ENCODE results near the gene TBXAS1.

The TBXAS1 gene

GRCh38 chr7:140039896-140040295 is 210.8 kb downstream of the TBXAS1 start:
- no peak for DNase-seq (ENCODE audit: low read depth in 4 of 4, low spot score in 1 of 4)

GRCh38 chr7:140041659-140042385 is 212.8 kb downstream of the TBXAS1 start:
- DNase-seq (ENCODE audit: low read depth in 4 of 4, low spot score in 1 of 4) = no peak

- DNase-seq (ENCODE audit: low read depth in 4 of 4, low spot score in 1 of 4) = no peak
Measured at GRCh38 chr7:140042386-140042670, 213.3 kb downstream of the TBXAS1 start.

- no peak for DNase-seq (ENCODE audit: low read depth in 4 of 4, low spot score in 1 of 4)
Measured at GRCh38 chr7:140044251-140044650, 215.2 kb downstream of the TBXAS1 start.

- DNase-seq (ENCODE audit: low read depth in 4 of 4, low spot score in 1 of 4) = no peak
Measured at GRCh38 chr7:140045697-140046096, 216.6 kb downstream of the TBXAS1 start.

GRCh38 chr7:140047197-140047596 is 218.1 kb downstream of the TBXAS1 start:
- no peak for DNase-seq (ENCODE audit: low read depth in 4 of 4, low spot score in 1 of 4)

- no peak for DNase-seq (ENCODE audit: low read depth in 4 of 4, low spot score in 1 of 4)
Measured at GRCh38 chr7:140048138-140048537, 219.1 kb downstream of the TBXAS1 start.

- DNase-seq (ENCODE audit: low read depth in 4 of 4, low spot score in 1 of 4) = no peak
Measured at GRCh38 chr7:140048989-140049338, 219.9 kb downstream of the TBXAS1 start.

- no peak for DNase-seq (ENCODE audit: low read depth in 4 of 4, low spot score in 1 of 4)
Measured at GRCh38 chr7:140049339-140050024, 220.4 kb downstream of the TBXAS1 start.

GRCh38 chr7:140050100-140050499 is 221.0 kb downstream of the TBXAS1 start:
- no peak for DNase-seq (ENCODE audit: low read depth in 4 of 4, low spot score in 1 of 4)

GRCh38 chr7:140051820-140052219 is 222.8 kb downstream of the TBXAS1 start:
- no peak for DNase-seq (ENCODE audit: low read depth in 4 of 4, low spot score in 1 of 4)

GRCh38 chr7:140053812-140054539 is 224.9 kb downstream of the TBXAS1 start:
- no peak for DNase-seq (ENCODE audit: low read depth in 4 of 4, low spot score in 1 of 4)

GRCh38 chr7:140054751-140055150 is 225.7 kb downstream of the TBXAS1 start:
- DNase-seq (ENCODE audit: low read depth in 4 of 4, low spot score in 1 of 4) = no peak

- DNase-seq (ENCODE audit: low read depth in 4 of 4, low spot score in 1 of 4) = no peak
Measured at GRCh38 chr7:140055833-140056232, 226.8 kb downstream of the TBXAS1 start.

GRCh38 chr7:140056431-140057142 is 227.5 kb downstream of the TBXAS1 start:
- DNase-seq (ENCODE audit: low read depth in 4 of 4, low spot score in 1 of 4) = no peak

GRCh38 chr7:140057143-140057535 is 228.1 kb downstream of the TBXAS1 start:
- DNase-seq (ENCODE audit: low read depth in 4 of 4, low spot score in 1 of 4) = no peak

GRCh38 chr7:140058517-140058916 is 229.5 kb downstream of the TBXAS1 start:
- no peak for DNase-seq (ENCODE audit: low read depth in 4 of 4, low spot score in 1 of 4)

GRCh38 chr7:140059273-140060242 is 230.5 kb downstream of the TBXAS1 start:
- peak in 2 of 4 experiments; percentile 24 to 26 for DNase-seq (ENCODE audit: low read depth in 4 of 4, low spot score in 1 of 4)

- DNase-seq (ENCODE audit: low read depth in 4 of 4, low spot score in 1 of 4) = no peak
Measured at GRCh38 chr7:140060243-140060630, 231.2 kb downstream of the TBXAS1 start.

GRCh38 chr7:140060788-140061606 is 231.9 kb downstream of the TBXAS1 start:
- no peak for DNase-seq (ENCODE audit: low read depth in 4 of 4, low spot score in 1 of 4)
